HCT116 (cell line): ENCODE results near the gene IQCK. TPM values are rescaled to one million over a fixed set of nuclear protein-coding genes. Genes with fewer than 3 reads are reported as not detected.

Experiments used
- ATAC-seq: fragments of 200-7000 bp; cut with Tn5 transposase; 2 replicates; pipeline ENCODE4 v1.9.1; 2020; ENCODE audit warnings: mild to moderate bottlenecking, moderate library complexity
- BruUV-seq: library from RNA; stranded (reverse); fragments of 400-500 nt; replicated peaks from 2 replicates; lab custom pipeline; 2021; lab: Mats Ljungman, UMichigan
- CTCF ChIA-PET: fragments of 300-600 bp; sonication (Branson Sonifier 250); formaldehyde crosslinking; loops from one replicate; lab custom pipeline; 2021; ENCODE audit warnings: antibody characterized with exemption; lab: Charles Lee
- POLR2A ChIA-PET: fragments of 300-600, 350-600 bp; sonication (Branson Sonifier 250); formaldehyde crosslinking; loops from one replicate; lab custom pipeline; 2021; ENCODE audit warnings: antibody characterized with exemption; lab: Charles Lee
- RAD21 ChIA-PET, 2 experiments: fragments of 300-600 bp; sonication (Branson Sonifier 250); formaldehyde crosslinking; loops; one replicate each; lab custom pipeline; 2023; ENCODE audit warnings: low total read pairs in 2 of 2; ENCODE audit not compliant: uncharacterized antibody in 2 of 2, unreplicated experiment in 2 of 2, low non-redundant PET in 1 of 2; lab: Charles Lee
- DNase-seq: peaks from one replicate; pipeline ENCODE4 v3.0.0-alpha.2; 2010; ENCODE audit warnings: low read depth, low spot score
- H2AFZ ChIP-seq: fragments of 200-600 bp; shearing (Covaris generic), sonication (generic); 2 replicates; pipeline ENCODE4 v1.6.1; 2017; ENCODE audit warnings: low read depth, mixed run types, mixed read lengths, antibody characterized with exemption, low read length; ENCODE audit not compliant: poor library complexity, severe bottlenecking
- H3K27ac ChIP-seq: 2 replicates; pipeline ENCODE4 v1.5.1; 2012; ENCODE audit warnings: low read depth, low read length
- H3K27me3 ChIP-seq: fragments of 200-600 bp; sonication (generic); 2 replicates; pipeline ENCODE4 v1.6.1; 2016; ENCODE audit warnings: mixed run types, low read length, mixed read lengths; ENCODE audit not compliant: insufficient read depth
- H3K36me3 ChIP-seq, 2 experiments: fragments of 200-500 bp in 1 of 2; fragments of 200-600 bp in 1 of 2; sonication (Bioruptor generic) in 1 of 2; sonication (generic) in 1 of 2; 2 replicates each; pipeline versions ENCODE4 v1.5.1 to v1.6.1; 2014 to 2016; ENCODE audit warnings: low read length in 2 of 2, inconsistent platforms in 1 of 2, mixed read lengths in 1 of 2, mixed run types in 1 of 2; ENCODE audit not compliant: insufficient read depth in 2 of 2, control insufficient read depth in 1 of 2
- H3K4me1 ChIP-seq, 2 experiments: fragments of 200-600 bp in 1 of 2; sonication (generic) in 1 of 2; 2 replicates each; pipeline versions ENCODE4 v1.5.1 to v1.6.1; 2012 to 2017; ENCODE audit warnings: low read length in 2 of 2, inconsistent platforms in 1 of 2, mild to moderate bottlenecking in 1 of 2, mixed read lengths in 1 of 2, mixed run types in 1 of 2, moderate library complexity in 1 of 2; ENCODE audit not compliant: insufficient read depth in 2 of 2, control insufficient read depth in 1 of 2
- H3K4me2 ChIP-seq: fragments of 200-600 bp; sonication (generic); 2 replicates; pipeline ENCODE4 v1.6.1; 2017; ENCODE audit warnings: mixed run types, low read length, mixed read lengths
- H3K4me3 ChIP-seq, 2 experiments: fragments of 200-600 bp in 1 of 2; sonication (generic) in 1 of 2; replicated peaks in 1 of 2; 2 replicates each; pipeline ENCODE4 v1.5.1; 2011 to 2016; ENCODE audit warnings: low read length in 2 of 2, control low read depth in 1 of 2, low read depth in 1 of 2, mild to moderate bottlenecking in 1 of 2, mixed read lengths in 1 of 2, mixed run types in 1 of 2
- H3K79me2 ChIP-seq: fragments of 200-600 bp; sonication (generic); 2 replicates; pipeline ENCODE4 v1.6.1; 2017; ENCODE audit warnings: mild to moderate bottlenecking, mixed run types, low read length, moderate library complexity, mixed read lengths; ENCODE audit not compliant: insufficient read depth
- H3K9ac ChIP-seq: fragments of 200-600 bp; sonication (generic); 2 replicates; pipeline ENCODE4 v1.6.1; 2016; ENCODE audit warnings: low read length, mixed read lengths
- H3K9me2 ChIP-seq: fragments of 200-600 bp; sonication (generic), shearing (Covaris generic); 2 replicates; pipeline ENCODE4 v1.6.1; 2017; ENCODE audit warnings: mixed run types, mild to moderate bottlenecking, moderate library complexity; ENCODE audit not compliant: insufficient read depth
- H3K9me3 ChIP-seq, 2 experiments: fragments of 200-500 bp in 1 of 2; fragments of 200-600 bp in 1 of 2; sonication (Bioruptor generic) in 1 of 2; sonication (generic) in 1 of 2; 2 replicates each; pipeline ENCODE4 v1.6.1; 2014 to 2017; ENCODE audit warnings: low read length in 2 of 2, mixed read lengths in 2 of 2, inconsistent platforms in 1 of 2, low read depth in 1 of 2, mild to moderate bottlenecking in 1 of 2, mixed run types in 1 of 2, moderate library complexity in 1 of 2; ENCODE audit not compliant: control insufficient read depth in 1 of 2, insufficient read depth in 1 of 2
- H4K20me1 ChIP-seq: fragments of 200-600 bp; sonication (generic), shearing (Covaris generic); 2 replicates; pipeline ENCODE4 v1.6.1; 2017; ENCODE audit warnings: mixed run types, mild to moderate bottlenecking, moderate library complexity; ENCODE audit not compliant: insufficient read depth
- CEBPB ChIP-seq: IDR thresholded peaks from 2 replicates; pipeline ENCODE4 v1.6.1; 2012; ENCODE audit warnings: low read depth
- ELF1 ChIP-seq: IDR thresholded peaks from 2 replicates; pipeline ENCODE4 v1.6.1; 2012; ENCODE audit warnings: low read depth, borderline replicate concordance
- EZH2 ChIP-seq: fragments of 200-600 bp; sonication (generic); IDR thresholded peaks from 2 replicates; pipeline ENCODE4 v1.6.1; 2017; ENCODE audit warnings: antibody characterized with exemption, mixed run types
- FOSL1 ChIP-seq: IDR thresholded peaks from 2 replicates; pipeline ENCODE4 v1.6.1; 2012; ENCODE audit warnings: low read depth
- POLR2AphosphoS5 ChIP-seq: IDR thresholded peaks from 2 replicates; pipeline ENCODE4 v1.6.1; 2011; ENCODE audit warnings: mild to moderate bottlenecking, low read depth, low read length, moderate library complexity
- RAD21 ChIP-seq: IDR thresholded peaks from 2 replicates; pipeline ENCODE4 v1.6.1; 2012; ENCODE audit warnings: low read depth, mild to moderate bottlenecking
- SP1 ChIP-seq: IDR thresholded peaks from 2 replicates; pipeline ENCODE4 v1.6.1; 2012; ENCODE audit warnings: low read depth
- SRF ChIP-seq: IDR thresholded peaks from 2 replicates; pipeline ENCODE4 v1.6.1; 2012; ENCODE audit warnings: low read depth
- TCF7L2 ChIP-seq: IDR thresholded peaks from 2 replicates; pipeline ENCODE4 v1.7.0; 2011; ENCODE audit warnings: borderline replicate concordance, inconsistent platforms; ENCODE audit not compliant: insufficient read depth, insufficient read length; ENCODE audit errors: extremely low read depth
- ZBTB33 ChIP-seq: IDR thresholded peaks from 2 replicates; pipeline ENCODE4 v1.6.1; 2011; ENCODE audit warnings: mild to moderate bottlenecking, low read length, moderate library complexity; ENCODE audit not compliant: insufficient replicate concordance; ENCODE audit errors: extremely low read depth
- ZNF274 ChIP-seq: fragments of 200-500 bp; sonication (Bioruptor generic); IDR thresholded peaks from 2 replicates; pipeline ENCODE4 v1.6.1; 2014; ENCODE audit warnings: mild to moderate bottlenecking, low read depth, low read length, inconsistent platforms
- intact Hi-C: fragments of 100-400 bp; cut with micrococcal nuclease; formaldehyde crosslinking; loops from 2 replicates; pipeline ENCODE4 v1.10.0; 2022
- total RNA-seq: library from RNA; stranded (reverse); gene quantifications from one replicate; pipeline ENCODE4 v1.2.1, GENCODE V29; 2021; ENCODE audit not compliant: unreplicated experiment

The IQCK gene
- total RNA-seq, 1 experiment from 2014 or later = 11.8 TPM

GRCh38 chr16:19674485-19674884 is 43.6 kb upstream of the IQCK start:
- no peaks in the 10 kb centered on the region for H3K27me3 ChIP-seq
- ATAC-seq (no peak), DNase-seq (no peak)
- BruUV-seq = no TSS peak
- RAD21 ChIA-PET = no interaction called here
- CTCF ChIA-PET = no interaction called here
- intact Hi-C loops = no loop called here
- no peaks in the 10 kb centered on the region for H3K9me2 ChIP-seq
- H3K4me1 ChIP-seq = no peaks in the 10 kb centered on the region
- no peaks in the 10 kb centered on the region for H3K36me3 ChIP-seq
- H3K4me2 ChIP-seq = no peak overlapping the region
- H3K79me2 ChIP-seq = no peaks in the 10 kb centered on the region
- TF ChIP-seq EZH2 (no peak), POLR2AphosphoS5 (no peak), SP1 (no peak), ZBTB33 (no peak), ELF1 (no peak), CEBPB (no peak), ZNF274 (no peak), FOSL1 (no peak), SRF (no peak), RAD21 (no peak)
- H3K9me3 ChIP-seq = no peaks in the 10 kb centered on the region
- no peak overlapping the region for H3K27ac ChIP-seq
- H4K20me1 ChIP-seq = no peaks in the 10 kb centered on the region
- no peak overlapping the region for H3K4me3 ChIP-seq
- POLR2A ChIA-PET = no interaction called here
- H3K9ac ChIP-seq = no peak overlapping the region
- no peak overlapping the region for H2AFZ ChIP-seq

GRCh38 chr16:19677402-19677801 is 40.7 kb upstream of the IQCK start:
- H3K9ac ChIP-seq = no peak overlapping the region
- H2AFZ ChIP-seq = no peak overlapping the region
- H3K79me2 ChIP-seq = no peaks in the 10 kb centered on the region
- H3K4me2 ChIP-seq = no peak overlapping the region
- TF ChIP-seq TCF7L2 (no peak), FOSL1 (no peak)
- TF ChIP-seq, all 23 proteins: peak for 0
- H3K4me3 ChIP-seq = no peak overlapping the region
- H3K27ac ChIP-seq = no peak overlapping the region
- H4K20me1 ChIP-seq = no peaks in the 10 kb centered on the region
- no peaks in the 10 kb centered on the region for H3K27me3 ChIP-seq
- intact Hi-C loops = no loop called here
- H3K4me1 ChIP-seq = no peaks in the 10 kb centered on the region
- ChIA-PET POLR2A (no interaction called here), CTCF (no interaction called here), RAD21 (no interaction called here)
- no peaks in the 10 kb centered on the region for H3K9me2 ChIP-seq
- ATAC-seq (no peak), DNase-seq (no peak)
- H3K36me3 ChIP-seq = no peaks in the 10 kb centered on the region
- H3K9me3 ChIP-seq = no peaks in the 10 kb centered on the region
- no TSS peak for BruUV-seq
